ENCODE measurements around the gene P4HA1.
"Not testable (repeated sequence)": the region's sequence is repeated elsewhere in the genome, so short reads cannot be mapped to it uniquely, and the experiment has no call there.

P4HA1 gene

GRCh38 chr10:73043766-73044377 is 52.8 kb downstream of the P4HA1 start:
- Histone ChIP-seq H3K9me3 (replicated peaks in 1 of 11) (no peaks in the 10 kb centered on the region), H4K20me1 (peaks cover 0 to 65% (median 0%) of the 10 kb centered on the region in 11 experiments; a peak in 4 of 22 replicates), H3K27ac (no peak overlapping the region), H3K9ac (no peak overlapping the region), H3K4me2 (no peak overlapping the region), H3K27me3 (no peaks in the 10 kb centered on the region), H3K4me3 (no peak overlapping the region), H3K4me1 (peaks cover 0 to 11% (median 0%) of the 10 kb centered on the region in 10 experiments; a peak in 1 of 20 replicates), H3K36me3 (peaks cover 76 to 99% (median 97%) of the 10 kb centered on the region in 11 experiments)
- TF ChIP-seq Cebpa-rat (IDR thresholded peaks at IDR 0.05), result no peak

GRCh38 chr10:73043319-73043718 is 53.3 kb downstream of the P4HA1 start:
- Histone ChIP-seq H3K27ac (no peak overlapping the region), H3K9ac (no peak overlapping the region), H3K4me3 (no peak overlapping the region), H4K20me1 (peaks cover 0 to 60% (median 0%) of the 10 kb centered on the region in 11 experiments; a peak in 4 of 22 replicates), H3K27me3 (no peaks in the 10 kb centered on the region), H3K4me2 (no peak overlapping the region), H3K9me3 (replicated peaks in 1 of 11) (no peaks in the 10 kb centered on the region), H3K4me1 (peaks cover 0 to 11% (median 0%) of the 10 kb centered on the region in 10 experiments; a peak in 1 of 20 replicates), H3K36me3 (peaks cover 75 to 100% (median 95%) of the 10 kb centered on the region in 11 experiments)
- TF ChIP-seq Cebpa-rat (IDR thresholded peaks at IDR 0.05), result peak in 3 of 11 experiments; percentile 36 to 49 (median 46); a peak in 2 of 22 replicates

GRCh38 chr10:73042130-73042529 is 54.5 kb downstream of the P4HA1 start:
- H4K20me1 ChIP-seq, result peaks cover 0 to 56% (median 0%) of the 10 kb centered on the region in 11 experiments; a peak in 3 of 22 replicates
- H3K27ac ChIP-seq, result no peak overlapping the region
- H3K4me2 ChIP-seq, result no peak overlapping the region
- peaks cover 67 to 98% (median 92%) of the 10 kb centered on the region in 11 experiments for H3K36me3 ChIP-seq
- H3K4me3 ChIP-seq, result no peak overlapping the region
- no peaks in the 10 kb centered on the region for H3K9me3 ChIP-seq (replicated peaks in 1 of 11)
- no peak overlapping the region for H3K9ac ChIP-seq
- no peaks in the 10 kb centered on the region for H3K27me3 ChIP-seq
- H3K4me1 ChIP-seq, result peaks cover 0 to 11% (median 0%) of the 10 kb centered on the region in 10 experiments; a peak in 1 of 20 replicates
- no peak for TF ChIP-seq Cebpa-rat (IDR thresholded peaks at IDR 0.05)

- H3K27ac ChIP-seq, result no peak overlapping the region
- no peak overlapping the region for H3K9ac ChIP-seq
- no peaks in the 10 kb centered on the region for H3K9me3 ChIP-seq (replicated peaks in 1 of 11)
- H4K20me1 ChIP-seq, result peaks cover 0 to 55% (median 0%) of the 10 kb centered on the region in 11 experiments; a peak in 4 of 22 replicates
- H3K36me3 ChIP-seq, result peaks cover 65 to 98% (median 91%) of the 10 kb centered on the region in 11 experiments
- no peak for TF ChIP-seq Cebpa-rat (IDR thresholded peaks at IDR 0.05)
- H3K4me2 ChIP-seq, result no peak overlapping the region
- H3K4me1 ChIP-seq, result 0 out of 20 replicates have a peak, but pooled peaks cover 0 to 5% (median 0%) of the 10 kb centered on the region in 10 experiments
- no peaks in the 10 kb centered on the region for H3K27me3 ChIP-seq
- no peak overlapping the region for H3K4me3 ChIP-seq
Measured at GRCh38 chr10:73039635-73040034, 57.0 kb downstream of the P4HA1 start.

GRCh38 chr10:73036285-73036684 is 60.4 kb downstream of the P4HA1 start:
- H3K27ac ChIP-seq; H3K4me3 ChIP-seq; H3K4me1 ChIP-seq; H3K9ac ChIP-seq; H3K9me3 ChIP-seq (replicated peaks in 1 of 11); H3K27me3 ChIP-seq; H3K4me2 ChIP-seq: not testable (repeated sequence)
- Histone ChIP-seq H4K20me1 (peaks cover 0 to 70% (median 0%) of the 10 kb centered on the region in 11 experiments; a peak in 5 of 22 replicates), H3K36me3 (peaks cover 53 to 99% (median 90%) of the 10 kb centered on the region in 11 experiments)

- H3K27ac ChIP-seq, result no peak overlapping the region
- no peak for TF ChIP-seq Cebpa-rat (IDR thresholded peaks at IDR 0.05)
- H3K36me3 ChIP-seq, result peaks cover 60 to 98% (median 92%) of the 10 kb centered on the region in 11 experiments
Measured at GRCh38 chr10:73032536-73032935, 64.1 kb downstream of the P4HA1 start.

GRCh38 chr10:73026623-73027022 is 70.0 kb downstream of the P4HA1 start:
- H3K4me3 ChIP-seq, H3K4me2 ChIP-seq, H3K27me3 ChIP-seq, H3K9ac ChIP-seq, H3K27ac ChIP-seq: not testable (repeated sequence)
- Histone ChIP-seq H3K36me3 (peaks cover 58 to 84% (median 73%) of the 10 kb centered on the region in 11 experiments), H3K9me3 (replicated peaks in 1 of 11) (peaks cover 0 to 11% (median 4%) of the 10 kb centered on the region in 11 experiments; a peak in 8 of 22 replicates), H3K4me1 (peaks cover 0 to 21% (median 0%) of the 10 kb centered on the region in 10 experiments; a peak in 7 of 20 replicates), H4K20me1 (peaks cover 0 to 53% (median 0%) of the 10 kb centered on the region in 11 experiments; a peak in 9 of 22 replicates)

More at GRCh38 chr10:73032536-73032935, 64.1 kb downstream of the P4HA1 start:
- H4K20me1 ChIP-seq, result peaks cover 0 to 74% (median 0%) of the 10 kb centered on the region in 11 experiments; a peak in 4 of 22 replicates
- no peak overlapping the region for H3K4me2 ChIP-seq
- H3K4me3 ChIP-seq, result no peak overlapping the region
- H3K9ac ChIP-seq, result no peak overlapping the region
- peaks cover 0 to 20% (median 0%) of the 10 kb centered on the region in 10 experiments; a peak in 4 of 20 replicates for H3K4me1 ChIP-seq
- H3K27me3 ChIP-seq, result no peaks in the 10 kb centered on the region
- peaks cover 0 to 4% (median 0%) of the 10 kb centered on the region in 11 experiments; a peak in 2 of 22 replicates for H3K9me3 ChIP-seq (replicated peaks in 1 of 11)

GRCh38 chr10:73023455-73024070 is 73.1 kb downstream of the P4HA1 start:
- peaks cover 0 to 12% (median 4%) of the 10 kb centered on the region in 11 experiments; a peak in 8 of 22 replicates for H3K9me3 ChIP-seq (replicated peaks in 1 of 11)
- H3K36me3 ChIP-seq, result peaks cover 51 to 84% (median 76%) of the 10 kb centered on the region in 11 experiments
- H3K9ac ChIP-seq, H3K27me3 ChIP-seq, H3K4me3 ChIP-seq, H3K27ac ChIP-seq, H3K4me2 ChIP-seq: not testable (repeated sequence)
- H4K20me1 ChIP-seq, result peaks cover 0 to 63% (median 5%) of the 10 kb centered on the region in 11 experiments; a peak in 15 of 22 replicates
- peaks cover 0 to 24% (median 7%) of the 10 kb centered on the region in 10 experiments; a peak in 14 of 20 replicates for H3K4me1 ChIP-seq

GRCh38 chr10:73022961-73023360 is 73.7 kb downstream of the P4HA1 start:
- Histone ChIP-seq H4K20me1 (peaks cover 0 to 69% (median 11%) of the 10 kb centered on the region in 11 experiments; a peak in 16 of 22 replicates), H3K9me3 (replicated peaks in 1 of 11) (peaks cover 0 to 12% (median 1%) of the 10 kb centered on the region in 11 experiments; a peak in 8 of 22 replicates), H3K36me3 (peaks cover 51 to 84% (median 76%) of the 10 kb centered on the region in 11 experiments), H3K4me1 (peaks cover 0 to 30% (median 13%) of the 10 kb centered on the region in 10 experiments; a peak in 14 of 20 replicates)
- H3K4me3 ChIP-seq, H3K27ac ChIP-seq, H3K9ac ChIP-seq, H3K4me2 ChIP-seq, H3K27me3 ChIP-seq: not testable (repeated sequence)

GRCh38 chr10:73021538-73022164 is 75.0 kb downstream of the P4HA1 start:
- H3K27ac ChIP-seq, H3K4me2 ChIP-seq, H3K9ac ChIP-seq, H3K27me3 ChIP-seq, H3K4me3 ChIP-seq: not testable (repeated sequence)
- H3K36me3 ChIP-seq, result peaks cover 58 to 87% (median 78%) of the 10 kb centered on the region in 11 experiments
- peaks cover 0 to 79% (median 15%) of the 10 kb centered on the region in 11 experiments; a peak in 16 of 22 replicates for H4K20me1 ChIP-seq
- H3K4me1 ChIP-seq, result peaks cover 0 to 32% (median 14%) of the 10 kb centered on the region in 10 experiments; a peak in 14 of 20 replicates
- H3K9me3 ChIP-seq (replicated peaks in 1 of 11), result peaks cover 0 to 12% (median 0%) of the 10 kb centered on the region in 11 experiments; a peak in 8 of 22 replicates
